ENCODE results near the gene PRKAR2B.

GRCh38 chr7:107157091-107157490 lies 112.6 kb downstream of the PRKAR2B start:
- TF ChIP-seq CTCF (IDR thresholded peaks at IDR 0.05): no peak
- TF ChIP-seq POLR2A (IDR thresholded peaks at IDR 0.05): no peak

Measured in lower leg skin (tissue), 3 donors.